GM12892 (cell line): ENCODE data around the gene TSEN15.

Experiments
- POLR2A ChIP-seq: IDR thresholded peaks from 2 replicates; pipeline ENCODE4 v1.6.1; 2011; ENCODE audit warnings: low read depth, low read length, control low read depth
- POLR2AphosphoS5 ChIP-seq: IDR thresholded peaks from 2 replicates; pipeline ENCODE4 v1.6.1; 2011; ENCODE audit warnings: low read depth, low read length, control low read depth
- TAF1 ChIP-seq: IDR thresholded peaks from 2 replicates; pipeline ENCODE4 v1.6.1; 2011; ENCODE audit warnings: low read depth, mild to moderate bottlenecking, control low read depth, low read length, borderline replicate concordance

DNA sequence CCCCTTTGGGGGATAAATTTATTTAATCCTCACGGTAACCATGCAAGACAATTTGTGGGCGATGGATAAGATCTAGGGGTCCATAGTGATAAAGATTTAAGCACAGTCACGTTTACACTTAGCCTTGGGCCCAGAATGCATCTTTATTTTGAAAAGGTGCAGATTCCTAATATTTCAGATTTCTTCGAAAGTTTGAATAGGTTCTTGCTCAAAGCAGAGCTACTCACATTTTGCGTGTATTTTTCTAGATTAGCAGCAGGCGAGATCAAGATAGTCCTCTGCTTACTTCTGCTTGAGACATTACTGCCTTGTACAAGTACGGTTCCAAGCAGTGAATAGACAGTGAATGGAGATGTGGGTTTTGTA lies 647 bp downstream of the TSEN15 start:
- TF ChIP-seq POLR2A (no peak), POLR2AphosphoS5 (no peak), TAF1 (no peak)
